Activated T-cell treated with anti-CD3 and anti-CD28 coated beads, Interleukin-2, amount 50 U/mL, for 48 hours (primary cell): Measurements from ENCODE around the gene AHSG.

Source experiments
- DNase-seq, 2 experiments: peaks; one replicate each; pipeline ENCODE4 v3.0.0-alpha.2; 2020

Gene AHSG

DNA sequence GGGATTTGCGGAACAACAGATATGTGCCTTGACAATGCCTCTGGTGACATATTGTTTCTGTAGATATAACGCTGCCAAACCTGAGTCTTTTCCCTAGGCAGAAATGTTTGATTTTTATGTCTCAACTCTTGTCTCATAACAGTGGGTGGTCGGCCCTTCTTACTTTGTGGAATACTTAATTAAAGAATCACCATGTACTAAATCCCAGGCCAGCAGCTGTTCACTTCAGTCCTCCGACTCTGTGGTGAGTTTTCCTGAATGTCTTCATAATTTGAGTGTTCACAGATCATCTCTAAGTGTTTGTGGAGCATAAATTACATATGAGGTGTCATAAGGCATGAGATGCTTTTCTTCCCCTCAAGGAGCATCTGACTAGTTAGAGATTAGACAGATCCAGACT lies 33.2 kb downstream of the AHSG start:
- DNase-seq = no peak

DNA sequence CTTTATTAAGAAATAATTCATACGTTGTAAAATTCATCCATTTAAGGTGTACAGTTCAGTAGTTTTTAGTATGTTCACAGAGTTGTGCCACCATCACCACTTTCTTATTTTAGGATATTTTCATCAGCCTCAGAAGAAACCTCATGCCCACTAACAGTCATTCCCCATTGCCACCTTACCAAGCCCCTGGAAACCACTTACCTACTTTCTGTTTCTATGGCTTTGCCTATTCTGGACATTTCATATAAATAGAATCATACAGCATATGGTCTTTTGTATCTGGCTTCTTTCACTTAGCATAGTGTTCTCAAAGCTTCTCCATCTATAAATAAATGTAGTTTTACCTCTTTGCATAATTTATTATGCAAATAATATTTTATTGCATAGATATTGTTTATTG lies 34.0 kb downstream of the AHSG start:
- DNase-seq = no peak

DNA sequence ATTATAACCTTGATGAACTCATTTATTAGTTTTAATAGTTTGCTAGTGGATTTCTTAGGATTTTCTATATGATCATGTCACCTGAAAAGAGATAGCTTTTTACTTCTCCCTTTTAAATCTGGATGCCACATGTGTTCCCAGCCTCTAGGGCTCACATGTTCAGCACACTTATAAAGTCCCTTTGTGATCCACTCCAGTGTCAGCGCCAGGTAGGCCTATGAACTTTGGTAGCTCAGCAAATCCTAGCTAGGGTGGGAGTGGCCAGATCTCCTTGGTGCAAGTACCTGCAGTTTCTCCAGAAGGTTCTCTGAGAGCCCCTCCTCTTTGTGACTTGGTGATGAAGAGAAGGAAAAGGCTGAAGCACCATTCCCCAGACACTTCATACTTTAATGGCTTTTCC lies 36.0 kb downstream of the AHSG start:
- DNase-seq = no peak

DNA sequence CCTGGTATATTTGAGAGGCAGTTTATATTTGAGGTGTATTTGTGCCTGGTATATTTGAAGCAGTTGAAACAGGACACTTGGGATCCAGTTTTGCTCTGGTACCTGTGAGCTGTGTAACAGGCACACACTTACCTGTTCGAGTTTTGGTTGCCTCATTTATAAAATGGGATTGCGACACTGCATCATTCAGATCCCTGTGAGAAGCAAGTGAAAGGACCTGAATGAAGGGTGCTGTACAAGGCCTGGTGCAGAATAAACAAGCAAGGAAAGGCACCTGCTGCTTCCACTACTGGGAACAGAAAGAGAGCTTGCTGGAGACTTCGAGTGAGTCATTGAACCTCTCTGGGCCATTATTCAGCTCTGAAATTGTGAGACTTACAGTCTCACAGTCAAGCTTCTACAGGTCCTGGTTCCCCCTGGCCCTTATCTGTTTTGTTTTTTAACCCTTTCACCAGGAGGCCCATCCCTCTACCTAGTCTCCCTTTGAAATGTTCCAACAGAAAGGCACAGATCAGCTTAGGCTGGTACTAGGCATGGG lies 38.9 kb downstream of the AHSG start:
- DNase-seq = no peak

DNA sequence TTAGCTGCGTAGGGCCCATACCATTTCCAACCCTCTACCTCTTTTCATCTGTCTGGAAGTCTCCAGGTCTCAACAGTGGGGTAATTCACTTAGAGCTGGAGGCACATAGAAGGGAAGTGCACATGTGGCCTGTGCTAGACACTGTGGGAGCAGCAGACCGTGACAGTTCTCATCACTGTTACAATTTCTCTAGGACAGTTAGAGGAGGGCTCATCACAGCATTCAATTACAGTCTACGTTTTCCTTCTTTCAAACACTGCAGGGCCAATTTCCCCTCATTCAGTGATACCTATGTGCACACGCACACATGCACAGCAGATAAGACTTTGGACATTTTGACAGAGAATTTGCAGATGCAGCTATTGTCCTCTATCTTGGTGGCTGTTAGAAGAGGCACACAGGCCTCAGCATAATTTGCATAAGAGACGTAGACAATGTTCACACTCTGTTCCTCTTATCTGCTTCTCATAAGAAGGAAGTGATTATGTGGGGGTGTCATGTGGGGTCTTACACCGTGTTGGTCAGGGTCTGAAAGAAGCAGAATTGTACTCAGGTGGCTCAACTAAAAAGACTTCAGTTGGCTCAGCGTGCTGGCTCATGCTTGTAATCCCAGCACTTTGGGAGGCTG lies 40.3 kb downstream of the AHSG start:
- no peak for DNase-seq

- no peak for DNase-seq
Measured at GRCh38 chr3:186653984-186654383, 41.1 kb downstream of the AHSG start.

DNA sequence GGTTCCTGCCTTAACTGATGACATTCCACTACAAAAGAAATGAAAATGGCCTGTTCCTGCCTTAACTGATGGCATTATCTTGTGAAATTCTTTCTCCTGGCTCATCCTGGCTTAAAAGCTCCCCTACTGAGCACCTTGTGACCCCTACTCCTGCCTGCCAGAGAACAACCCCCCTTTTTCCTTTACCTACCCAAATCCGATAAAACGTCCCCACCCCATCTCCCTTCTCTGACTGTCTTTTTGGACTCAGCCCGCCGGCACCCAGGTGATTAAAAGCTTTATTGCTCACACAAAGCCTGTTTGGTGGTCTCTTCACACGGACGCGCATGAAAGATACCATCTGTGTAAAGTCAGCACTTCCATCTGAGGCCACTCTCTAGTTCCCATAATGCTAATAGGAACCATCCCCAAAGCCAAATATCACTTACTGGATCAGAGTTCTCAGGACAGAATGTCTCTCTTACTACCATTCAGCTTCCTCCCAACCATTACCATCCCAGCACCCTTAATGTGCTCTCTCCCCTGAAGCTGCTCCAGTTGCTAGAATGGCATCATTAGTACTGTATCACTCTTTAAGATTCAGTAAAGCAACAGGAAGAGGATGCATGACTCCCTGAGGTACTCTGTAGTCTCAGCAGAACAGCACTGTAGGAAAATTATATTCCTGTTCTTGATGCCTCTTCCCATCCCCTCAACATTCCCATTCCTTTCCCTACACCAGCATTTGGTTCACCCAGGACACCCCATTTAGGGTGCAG lies 50.7 kb downstream of the AHSG start:
- DNase-seq = no peak

DNA sequence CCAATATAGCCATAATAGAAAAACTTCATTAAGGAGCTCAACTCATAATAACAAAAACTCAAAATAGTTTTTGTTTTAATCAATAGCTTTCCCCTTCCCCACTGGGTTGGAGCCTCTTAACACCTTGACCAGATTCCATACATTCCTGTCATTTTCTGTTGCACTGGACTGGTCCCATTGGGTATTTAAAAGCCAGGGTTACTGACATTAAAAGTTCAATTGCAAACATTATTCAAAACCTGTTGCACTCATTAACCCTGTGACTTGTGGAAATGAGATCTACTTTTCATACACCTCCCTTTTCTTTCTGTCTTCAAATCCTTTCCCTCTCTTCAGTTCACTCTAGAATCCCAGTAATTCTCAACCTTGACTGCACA lies 51.2 kb downstream of the AHSG start:
- DNase-seq = no peak

- no peak for DNase-seq
Measured at GRCh38 chr3:186664506-186664905, 51.6 kb downstream of the AHSG start.

DNA sequence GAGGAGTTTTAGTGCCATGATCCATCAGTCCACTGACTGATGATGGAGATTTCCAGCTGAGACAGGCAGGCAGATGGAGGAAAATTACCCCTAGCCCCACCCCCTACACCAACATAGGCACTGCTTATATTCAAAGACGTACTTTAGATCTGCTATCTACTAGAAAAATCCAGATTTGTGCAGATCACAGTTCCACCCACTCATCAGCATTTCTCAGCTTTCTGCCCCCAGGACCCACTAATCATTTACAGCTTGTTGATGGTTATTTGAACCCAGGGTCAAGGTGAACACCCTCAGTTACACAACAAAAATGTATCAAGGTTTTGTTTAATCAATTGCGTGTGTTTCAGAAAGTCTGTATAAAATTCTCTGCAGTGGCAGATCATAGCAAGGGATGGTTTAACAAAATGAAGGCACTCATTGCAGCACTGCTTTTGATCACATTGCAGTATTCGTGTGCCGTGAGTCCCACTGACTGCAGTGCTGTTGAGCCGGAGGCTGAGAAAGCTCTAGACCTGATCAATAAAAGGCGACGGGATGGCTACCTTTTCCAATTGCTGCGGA lies 52.8 kb downstream of the AHSG start, which contains the start of gene HRG:
HRG (plus strand) TSS at position 390 of the 564 bp plus-strand sequence; CDS start at position 408, 18 bp downstream.
- DNase-seq = no peak

DNA sequence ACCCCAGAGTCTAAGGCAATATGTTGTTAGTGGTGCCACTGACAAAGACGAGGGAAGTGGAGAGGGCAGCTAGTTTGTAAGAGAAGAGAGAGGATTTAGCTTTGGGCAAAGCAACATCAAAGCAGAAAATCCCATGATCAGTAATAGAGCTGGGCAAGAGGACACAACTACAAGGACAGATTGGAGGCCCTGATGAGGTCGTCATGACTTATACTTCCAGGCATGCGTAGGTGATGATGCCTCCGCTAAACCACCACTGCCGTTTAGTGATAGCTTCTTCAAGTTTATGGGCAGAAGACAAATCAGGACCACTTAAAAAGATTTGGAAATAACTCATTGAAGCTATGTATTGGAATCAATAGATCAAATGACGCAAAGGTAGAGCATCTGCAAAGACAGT lies 55.6 kb downstream of the AHSG start:
- no peak for DNase-seq

DNA sequence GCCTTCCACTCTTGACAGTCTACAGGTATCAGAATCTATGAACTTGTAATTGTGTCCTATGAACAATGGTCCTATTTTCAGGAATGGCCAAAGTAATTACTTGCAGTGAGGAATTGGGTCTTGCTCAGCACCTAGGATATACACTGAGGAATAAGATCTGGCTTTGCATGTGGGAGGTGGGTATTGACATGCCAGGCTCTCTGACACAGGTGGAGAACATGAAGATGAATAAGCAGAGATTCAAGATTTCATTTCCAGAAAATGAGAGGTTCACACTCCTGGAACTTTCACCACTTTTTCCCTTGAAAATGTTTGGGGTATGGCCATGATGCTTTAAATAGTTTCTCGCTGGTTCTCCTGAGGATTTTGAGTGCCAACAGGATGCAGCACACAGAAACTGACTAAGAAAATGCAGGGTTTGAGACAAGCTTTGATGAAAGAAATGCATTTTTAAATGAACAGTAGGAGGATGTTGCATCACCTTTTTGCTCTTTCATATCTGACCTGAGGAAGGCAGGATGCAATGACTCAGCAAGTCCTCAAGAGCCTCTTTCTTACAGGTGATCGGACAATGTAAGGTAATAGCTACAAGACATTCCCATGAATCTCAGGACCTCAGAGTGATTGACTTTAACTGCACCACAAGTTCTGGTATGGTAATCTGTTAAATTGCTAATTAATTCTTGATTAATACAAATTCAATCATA lies 56.7 kb downstream of the AHSG start:
- DNase-seq = no peak

- DNase-seq = no peak
Measured at GRCh38 chr3:186670155-186670554, 57.3 kb downstream of the AHSG start.
